Bronchus fibroblast of lung (primary cell): ENCODE measurements around the gene KMT2A. TPM values are rescaled to one million over a fixed set of nuclear protein-coding genes. Genes with fewer than 3 reads are reported as not detected.

Experiments used
- total RNA-seq: library from RNA; depleted of rRNA; stranded (reverse); fragments of >200 nt; gene quantifications from 2 replicates; pipeline ENCODE4 v1.2.3, GENCODE V29; 2015

The KMT2A gene
- total RNA-seq, result 10.1 and 13.6 TPM in 2 replicates

DNA sequence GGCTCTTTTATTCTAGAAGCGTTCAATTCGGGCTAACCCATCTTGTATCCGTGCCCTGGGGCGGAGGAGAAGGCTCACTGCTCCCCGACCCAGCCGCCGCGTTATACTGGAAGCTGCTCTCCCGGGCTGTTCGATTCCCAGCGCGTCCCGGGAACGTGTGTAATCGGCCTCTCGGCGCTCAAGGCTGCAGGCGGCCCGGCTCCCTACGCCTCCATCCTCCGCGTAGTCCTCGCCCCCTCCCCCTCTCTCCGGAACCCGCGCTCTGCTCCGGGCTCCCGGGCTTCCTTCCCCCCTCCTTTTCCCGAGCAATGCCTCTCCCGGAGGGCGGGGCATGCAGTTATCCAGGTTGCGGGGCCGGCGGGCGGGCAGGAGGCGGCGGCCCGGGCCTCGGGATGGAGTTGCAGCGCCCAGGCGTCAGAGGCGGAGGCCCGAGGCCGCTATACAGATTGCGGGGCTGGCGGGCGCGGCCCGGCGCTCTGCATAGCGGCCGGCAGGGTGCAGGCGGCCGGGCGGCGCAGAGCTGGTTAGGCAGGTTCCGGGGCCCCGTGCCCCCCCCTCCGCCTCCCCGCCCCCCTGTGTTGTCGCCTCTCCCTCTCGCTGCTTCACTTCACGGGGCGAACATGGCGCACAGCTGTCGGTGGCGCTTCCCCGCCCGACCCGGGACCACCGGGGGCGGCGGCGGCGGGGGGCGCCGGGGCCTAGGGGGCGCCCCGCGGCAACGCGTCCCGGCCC lies at the start of gene KMT2A:
Gene KMT2A, plus strand, starts transcription at position 600 of the 732 bp plus-strand sequence. Its CDS starts 21 bp downstream, at position 621.

DNA sequence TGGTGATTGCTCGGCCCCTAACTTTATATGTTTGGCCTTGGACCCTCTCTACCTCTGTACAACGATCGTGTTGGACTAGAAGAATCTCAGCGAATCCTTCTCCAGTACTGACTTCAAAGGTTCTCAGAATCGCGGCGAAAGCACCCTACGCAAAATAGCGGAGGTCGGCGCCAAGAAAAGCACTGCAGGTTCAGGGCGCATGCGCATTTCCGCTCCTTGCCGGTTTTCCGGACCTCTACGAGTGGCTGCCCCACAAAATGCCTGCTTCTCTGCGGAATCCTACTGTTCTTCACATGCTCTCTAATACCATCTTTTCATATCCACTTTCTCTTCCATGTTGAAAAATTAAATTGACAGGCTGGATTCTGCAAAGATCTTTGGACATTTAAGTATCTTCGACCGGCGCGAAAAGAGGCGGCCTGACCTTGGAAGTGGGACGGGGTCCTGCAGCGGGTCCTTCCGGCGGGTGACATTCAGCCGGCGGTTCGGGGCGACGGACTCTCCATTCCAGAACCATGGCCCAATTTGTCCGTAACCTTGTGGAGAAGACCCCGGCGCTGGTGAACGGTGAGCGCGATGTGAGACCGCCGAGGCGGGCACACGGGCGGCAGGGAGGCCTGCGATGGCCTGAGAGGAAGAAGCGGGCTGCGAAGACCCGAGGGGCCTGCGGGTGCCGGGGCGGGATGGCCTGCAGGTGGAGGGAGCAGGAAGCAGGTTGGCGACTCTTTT lies 35.0 kb upstream of the KMT2A start, which contains the start of gene ATP5MG:
Gene ATP5MG, plus strand, starts transcription at position 456 of the 729 bp plus-strand sequence. Its CDS starts 60 bp downstream, at position 516.

DNA sequence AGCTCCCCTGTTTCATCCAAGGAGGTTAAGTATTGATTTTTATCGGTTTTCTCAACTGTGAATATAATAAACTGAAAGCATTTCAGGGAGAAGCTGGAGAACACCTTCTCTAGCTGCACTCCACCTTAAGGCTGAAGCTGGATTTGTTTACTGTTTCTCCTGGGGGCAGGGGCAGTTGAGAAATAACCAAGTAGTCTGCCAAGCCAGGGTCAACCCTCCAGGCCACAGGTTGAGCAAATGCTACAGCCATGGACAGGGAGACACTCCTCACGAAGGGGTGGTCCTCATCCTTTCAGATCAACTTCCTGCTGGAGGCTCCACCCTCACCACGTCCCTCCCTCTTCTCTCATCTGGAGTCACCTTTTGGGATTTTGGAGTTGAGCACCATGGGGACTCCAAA lies 90.8 kb downstream of the KMT2A start, which contains the start of gene TTC36:
Gene TTC36, plus strand, starts transcription at position 366 of the 400 bp plus-strand sequence. Its CDS starts 21 bp downstream, at position 387.

DNA sequence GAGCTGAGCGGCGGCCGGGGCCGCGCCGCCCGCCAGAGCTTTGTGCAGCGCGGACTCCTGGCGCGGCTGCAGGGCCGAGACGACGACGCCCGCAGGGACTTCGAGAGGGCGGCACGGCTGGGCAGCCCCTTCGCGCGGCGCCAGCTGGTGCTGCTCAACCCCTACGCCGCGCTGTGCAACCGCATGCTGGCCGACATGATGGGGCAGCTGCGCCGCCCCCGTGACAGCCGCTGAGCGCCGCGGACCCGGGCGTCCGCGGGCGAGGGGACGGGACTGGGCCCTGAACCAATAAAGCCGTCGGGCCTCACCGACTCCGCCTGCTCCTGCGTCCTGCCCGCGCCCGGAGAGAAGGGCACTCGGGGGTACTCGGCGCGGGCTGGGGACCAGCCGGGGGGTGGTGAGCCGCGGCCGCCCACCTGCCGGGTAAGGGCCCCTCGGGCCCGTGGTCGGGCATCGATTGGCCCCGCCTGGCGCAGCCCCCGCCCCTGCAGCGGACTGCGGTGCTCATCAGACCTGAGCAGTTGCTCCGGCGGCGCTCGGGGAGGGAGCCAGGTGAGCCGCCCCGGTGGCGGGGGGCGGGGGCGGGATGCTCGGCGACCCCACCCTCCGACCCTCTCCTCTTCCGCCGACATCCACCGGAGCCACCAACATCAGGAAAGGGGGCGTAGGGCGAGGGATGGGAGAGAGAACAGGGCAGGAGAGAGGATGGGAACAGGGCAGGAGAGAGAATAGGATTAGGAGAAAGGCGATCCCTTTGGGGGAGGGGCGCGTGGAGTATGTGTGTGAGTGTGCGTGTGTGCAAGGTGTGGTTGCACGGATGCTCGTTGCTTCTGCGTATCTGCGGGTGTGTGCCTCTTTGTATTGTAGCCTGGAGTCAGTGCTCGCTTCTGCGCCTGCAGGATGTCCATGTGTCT lies 94.6 kb downstream of the KMT2A start, which contains the start of gene TMEM25:
Gene TMEM25, plus strand, starts transcription at position 510 of the 914 bp plus-strand sequence. CDS start 610 bp downstream, outside the sequence.

DNA sequence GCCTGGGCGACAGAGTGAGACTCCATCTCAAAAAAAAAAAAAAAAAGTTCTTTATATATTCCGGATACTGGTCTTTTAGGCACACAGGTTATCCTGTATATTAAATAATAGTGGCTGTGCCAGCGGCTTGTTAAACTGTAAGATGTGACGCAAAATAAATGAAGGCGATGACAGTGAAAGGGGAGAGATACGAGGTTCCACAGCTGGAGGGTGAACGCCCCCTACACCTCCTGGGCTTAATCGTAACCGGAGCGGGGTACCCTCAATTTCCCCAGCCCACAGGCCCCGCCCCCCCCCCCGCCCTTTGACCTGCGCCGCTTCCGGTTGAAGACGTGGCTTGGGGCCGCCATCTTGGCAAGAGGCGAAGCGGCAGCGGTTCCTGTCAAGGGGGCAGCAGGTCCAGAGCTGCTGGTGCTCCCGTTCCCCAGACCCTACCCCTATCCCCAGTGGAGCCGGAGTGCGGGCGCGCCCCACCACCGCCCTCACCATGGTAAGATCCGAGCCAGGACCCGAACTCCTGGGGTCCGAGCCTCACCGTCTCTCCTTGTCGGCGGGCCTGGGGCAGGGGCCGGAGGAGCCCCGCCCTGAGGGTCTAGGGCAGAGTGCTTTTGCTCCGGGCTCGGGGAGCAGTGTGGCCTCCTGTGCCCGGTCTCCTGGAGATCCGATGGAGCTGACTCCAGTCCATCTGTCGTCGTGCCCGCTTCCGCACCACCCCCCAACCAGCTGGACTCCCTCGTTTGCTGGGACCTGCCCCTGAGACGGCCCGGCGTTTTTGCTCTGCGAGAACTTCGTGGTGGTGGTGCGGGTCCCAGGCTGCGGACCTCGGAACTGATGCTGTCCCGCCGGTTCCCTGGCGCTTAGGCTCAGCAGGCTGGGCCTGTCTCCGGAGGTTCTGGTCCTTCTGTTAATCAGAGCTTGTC lies 136.0 kb downstream of the KMT2A start, which contains the start of gene ARCN1:
Gene ARCN1, plus strand, starts transcription at position 349 of the 920 bp plus-strand sequence. Its CDS starts 139 bp downstream, at position 488.

Other genes starting within 250 kb of the KMT2A start
- not detected in 2 replicates for gene JAML, start 211.5 kb upstream of the KMT2A start, total RNA-seq
- 0.30 and 0.34 TPM in 2 replicates for gene MPZL3, start 184.1 kb upstream of the KMT2A start, total RNA-seq
- gene MPZL2, start 172.2 kb upstream of the KMT2A start, total RNA-seq, result not detected in 2 replicates
- gene CD3E, start 131.8 kb upstream of the KMT2A start, total RNA-seq, result not detected in 2 replicates
- not detected in 2 replicates for gene CD3D, start 93.8 kb upstream of the KMT2A start, total RNA-seq
- gene CD3G, start 92.1 kb upstream of the KMT2A start, total RNA-seq, result not detected in 2 replicates
- 31.7 and 33.5 TPM in 2 replicates for gene UBE4A, start 76.9 kb upstream of the KMT2A start, total RNA-seq
- 56.2 and 62.9 TPM in 2 replicates for gene ATP5MG, start 34.9 kb upstream of the KMT2A start, total RNA-seq
- gene TTC36, start 91.0 kb downstream of the KMT2A start, total RNA-seq, result 1.0 TPM in 1 of 2 replicates, not detected in the other
- gene TMEM25, start 94.7 kb downstream of the KMT2A start, total RNA-seq, result 21.4 and 23.0 TPM in 2 replicates
- 28.1 and 29.3 TPM in 2 replicates for gene IFT46, start 129.4 kb downstream of the KMT2A start, total RNA-seq
- gene ARCN1, start 135.9 kb downstream of the KMT2A start, total RNA-seq, result 130 and 141 TPM in 2 replicates
- 51.1 and 51.8 TPM in 2 replicates for gene PHLDB1, start 171.1 kb downstream of the KMT2A start, total RNA-seq
- gene TREH, start 243.2 kb downstream of the KMT2A start, total RNA-seq, result not detected in 2 replicates